ENCODE data around the gene RBFOX2. TPM values are rescaled to one million over a fixed set of nuclear protein-coding genes. Genes with fewer than 3 reads are reported as not detected.

Gene RBFOX2
- total RNA-seq, 1 donor from 2014 or later: 126 TPM

- peaks cover 7% of the 10 kb centered on the region for H3K36me3 Mint-ChIP-seq (ENCODE audit: low read depth)
- peak; percentile 35 for TF ChIP-seq CTCF (conservative IDR thresholded peaks at IDR 0.05)
- DNase-seq (ENCODE audit: low read depth, low spot score): no peak
- no peak overlapping the region for H3K4me3 Mint-ChIP-seq
- H3K4me1 Mint-ChIP-seq: no peaks in the 10 kb centered on the region
- H3K27ac Mint-ChIP-seq (ENCODE audit: unreplicated experiment): no peak overlapping the region
- no peaks in the 10 kb centered on the region for H3K9me3 Mint-ChIP-seq
- no peaks in the 10 kb centered on the region for H3K27me3 Mint-ChIP-seq (ENCODE audit: low read depth)
Observed at GRCh38 chr22:35761037-35761436, 267.6 kb downstream of the RBFOX2 start.

GRCh38 chr22:35758394-35758793, 270.2 kb downstream of the RBFOX2 start:
- peaks cover 12% of the 10 kb centered on the region for H3K36me3 Mint-ChIP-seq (ENCODE audit: low read depth)
- no peak overlapping the region for H3K27ac Mint-ChIP-seq (ENCODE audit: unreplicated experiment)
- H3K9me3 Mint-ChIP-seq: no peaks in the 10 kb centered on the region
- DNase-seq (ENCODE audit: low read depth, low spot score): no peak
- TF ChIP-seq CTCF (conservative IDR thresholded peaks at IDR 0.05): no peak
- H3K4me1 Mint-ChIP-seq: peaks cover under 1% of the 10 kb centered on the region
- H3K27me3 Mint-ChIP-seq (ENCODE audit: low read depth): no peaks in the 10 kb centered on the region
- H3K4me3 Mint-ChIP-seq: no peak overlapping the region

- no peak overlapping the region for H3K4me3 Mint-ChIP-seq
- no peaks in the 10 kb centered on the region for H3K27me3 Mint-ChIP-seq (ENCODE audit: low read depth)
- peaks cover 17% of the 10 kb centered on the region for H3K4me1 Mint-ChIP-seq
- no peak overlapping the region for H3K27ac Mint-ChIP-seq (ENCODE audit: unreplicated experiment)
- no peaks in the 10 kb centered on the region for H3K9me3 Mint-ChIP-seq
- no peak for DNase-seq (ENCODE audit: low read depth, low spot score)
- TF ChIP-seq CTCF (conservative IDR thresholded peaks at IDR 0.05): no peak
- H3K36me3 Mint-ChIP-seq (ENCODE audit: low read depth): peaks cover 12% of the 10 kb centered on the region
Observed at GRCh38 chr22:35756722-35757121, 271.9 kb downstream of the RBFOX2 start.

GRCh38 chr22:35754761-35755160, 273.9 kb downstream of the RBFOX2 start:
- no peak for DNase-seq (ENCODE audit: low read depth, low spot score)
- Mint-ChIP-seq H3K27me3 (ENCODE audit: low read depth) (no peaks in the 10 kb centered on the region), H3K4me1 (peaks cover 18% of the 10 kb centered on the region), H3K9me3 (no peaks in the 10 kb centered on the region), H3K4me3 (no peak overlapping the region), H3K36me3 (ENCODE audit: low read depth) (peaks cover 12% of the 10 kb centered on the region), H3K27ac (ENCODE audit: unreplicated experiment) (no peak overlapping the region)
- no peak for TF ChIP-seq CTCF (conservative IDR thresholded peaks at IDR 0.05)

GRCh38 chr22:35752863-35753189, 275.8 kb downstream of the RBFOX2 start:
- Mint-ChIP-seq H3K27ac (ENCODE audit: unreplicated experiment) (peak overlapping the region; percentile 44), H3K4me3 (peak overlapping the region; percentile 1), H3K9me3 (no peaks in the 10 kb centered on the region), H3K4me1 (peaks cover 18% of the 10 kb centered on the region), H3K27me3 (ENCODE audit: low read depth) (no peaks in the 10 kb centered on the region), H3K36me3 (ENCODE audit: low read depth) (peaks cover 6% of the 10 kb centered on the region)
- TF ChIP-seq CTCF (conservative IDR thresholded peaks at IDR 0.05): no peak
- DNase-seq (ENCODE audit: low read depth, low spot score): no peak

Measured in neural crest cell (in vitro differentiated cells).